Glutamatergic neuron (in vitro differentiated cells): Measurements from ENCODE around the gene TBC1D3B. TPM values are rescaled to one million over a fixed set of nuclear protein-coding genes. Genes with fewer than 3 reads are reported as not detected.
"Not testable (repeated sequence)": the region's sequence is repeated elsewhere in the genome, so short reads cannot be mapped to it uniquely, and the experiment has no call there.

Experiments
- DNase-seq: peaks from one replicate; pipeline ENCODE4 v3.0.0; 2022
- H3K27ac Mint-ChIP-seq: one replicate; pipeline ENCODE4 v1.8.0; 2020; ENCODE audit warnings: mild to moderate bottlenecking, mixed read lengths, inconsistent platforms; ENCODE audit not compliant: unreplicated experiment
- H3K27me3 Mint-ChIP-seq: one replicate; pipeline ENCODE4 v1.8.0; 2020; ENCODE audit warnings: mild to moderate bottlenecking, moderate library complexity, mixed read lengths, inconsistent platforms; ENCODE audit not compliant: unreplicated experiment
- H3K36me3 Mint-ChIP-seq: one replicate; pipeline ENCODE4 v1.8.0; 2020; ENCODE audit warnings: mild to moderate bottlenecking, mixed read lengths, inconsistent platforms; ENCODE audit not compliant: unreplicated experiment
- H3K4me1 Mint-ChIP-seq: one replicate; pipeline ENCODE4 v1.8.0; 2020; ENCODE audit warnings: mild to moderate bottlenecking, low read depth, mixed read lengths, inconsistent platforms; ENCODE audit not compliant: unreplicated experiment
- H3K4me3 Mint-ChIP-seq: one replicate; pipeline ENCODE4 v1.8.0; 2020; ENCODE audit warnings: mild to moderate bottlenecking, mixed read lengths, inconsistent platforms; ENCODE audit not compliant: unreplicated experiment
- H3K9me3 Mint-ChIP-seq: one replicate; pipeline ENCODE4 v1.8.0; 2020; ENCODE audit warnings: mild to moderate bottlenecking, moderate library complexity, mixed read lengths, inconsistent platforms; ENCODE audit not compliant: unreplicated experiment
- total RNA-seq: library from RNA; stranded (reverse); fragmentation: NEBNext Ultra II Directional; extraction: Animal tissue kit (Norgen Biotek cat#: 25700); gene quantifications from one replicate; pipeline ENCODE4 v1.2.1, GENCODE V29; 2021; ENCODE audit not compliant: unreplicated experiment
- TF ChIP-seq, protein P1 (sequence below): fragments of 200-600 bp; sonication (generic); IDR thresholded peaks from one replicate; pipeline ENCODE4 v1.5.0; 2021; ENCODE audit not compliant: partially characterized antibody, unreplicated experiment

TBC1D3B gene
- total RNA-seq, 1 donor from 2014 or later = 37.3 TPM

DNA sequence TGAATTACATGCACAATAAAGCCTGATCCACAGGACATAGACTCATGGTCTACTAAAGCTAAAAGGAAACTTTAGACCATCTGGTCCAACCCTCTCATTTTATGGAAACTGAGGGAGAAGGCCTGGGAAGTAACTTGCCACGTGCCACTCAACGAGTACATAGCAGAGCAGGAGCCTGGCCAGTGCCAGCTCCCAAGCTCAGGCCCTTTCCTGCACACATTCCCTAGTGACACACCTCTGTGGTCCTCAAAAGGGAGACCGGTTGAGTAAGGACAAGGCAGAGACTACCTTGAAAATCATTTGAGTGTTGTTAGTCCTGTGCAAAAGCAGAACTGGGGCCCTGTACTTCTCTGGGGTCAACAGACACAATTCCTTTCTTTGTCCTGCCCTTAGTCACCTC, 37.3 kb upstream of the TBC1D3B start:
- Mint-ChIP-seq H3K9me3 (peaks cover 5% of the 10 kb centered on the region), H3K36me3 (peaks cover 9% of the 10 kb centered on the region), H3K27ac (no peak overlapping the region), H3K27me3 (no peaks in the 10 kb centered on the region), H3K4me1 (no peaks in the 10 kb centered on the region), H3K4me3 (no peak overlapping the region)
- no peak for DNase-seq
- TF ChIP-seq, protein P1, sequence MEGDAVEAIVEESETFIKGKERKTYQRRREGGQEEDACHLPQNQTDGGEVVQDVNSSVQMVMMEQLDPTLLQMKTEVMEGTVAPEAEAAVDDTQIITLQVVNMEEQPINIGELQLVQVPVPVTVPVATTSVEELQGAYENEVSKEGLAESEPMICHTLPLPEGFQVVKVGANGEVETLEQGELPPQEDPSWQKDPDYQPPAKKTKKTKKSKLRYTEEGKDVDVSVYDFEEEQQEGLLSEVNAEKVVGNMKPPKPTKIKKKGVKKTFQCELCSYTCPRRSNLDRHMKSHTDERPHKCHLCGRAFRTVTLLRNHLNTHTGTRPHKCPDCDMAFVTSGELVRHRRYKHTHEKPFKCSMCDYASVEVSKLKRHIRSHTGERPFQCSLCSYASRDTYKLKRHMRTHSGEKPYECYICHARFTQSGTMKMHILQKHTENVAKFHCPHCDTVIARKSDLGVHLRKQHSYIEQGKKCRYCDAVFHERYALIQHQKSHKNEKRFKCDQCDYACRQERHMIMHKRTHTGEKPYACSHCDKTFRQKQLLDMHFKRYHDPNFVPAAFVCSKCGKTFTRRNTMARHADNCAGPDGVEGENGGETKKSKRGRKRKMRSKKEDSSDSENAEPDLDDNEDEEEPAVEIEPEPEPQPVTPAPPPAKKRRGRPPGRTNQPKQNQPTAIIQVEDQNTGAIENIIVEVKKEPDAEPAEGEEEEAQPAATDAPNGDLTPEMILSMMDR = no peak

DNA sequence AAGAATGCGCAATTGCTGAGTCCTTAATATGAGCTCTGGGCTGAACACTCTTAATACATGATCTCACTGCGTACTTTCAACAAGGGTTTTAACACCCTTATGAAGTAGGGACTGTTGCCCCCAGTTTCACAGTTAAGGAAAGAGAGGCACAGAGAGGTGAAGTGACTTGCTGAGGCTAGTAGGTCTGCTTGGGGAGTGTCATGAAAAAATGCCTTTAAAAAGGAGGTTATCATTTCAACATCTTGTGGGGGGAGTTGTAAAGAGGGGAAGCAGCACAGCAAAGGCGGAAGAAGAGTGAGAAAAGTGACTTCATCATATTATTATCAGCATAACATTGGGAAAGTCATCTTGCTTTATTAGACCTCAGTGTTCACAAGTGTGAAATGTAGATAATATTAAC, 36.5 kb upstream of the TBC1D3B start:
- DNase-seq = no peak
- H3K4me3 Mint-ChIP-seq = no peak overlapping the region
- no peak overlapping the region for H3K27ac Mint-ChIP-seq
- H3K4me1 Mint-ChIP-seq = no peaks in the 10 kb centered on the region
- TF ChIP-seq, protein P1 = no peak
- H3K36me3 Mint-ChIP-seq = peaks cover 3% of the 10 kb centered on the region
- H3K9me3 Mint-ChIP-seq = peaks cover 2% of the 10 kb centered on the region
- H3K27me3 Mint-ChIP-seq = no peaks in the 10 kb centered on the region

DNA sequence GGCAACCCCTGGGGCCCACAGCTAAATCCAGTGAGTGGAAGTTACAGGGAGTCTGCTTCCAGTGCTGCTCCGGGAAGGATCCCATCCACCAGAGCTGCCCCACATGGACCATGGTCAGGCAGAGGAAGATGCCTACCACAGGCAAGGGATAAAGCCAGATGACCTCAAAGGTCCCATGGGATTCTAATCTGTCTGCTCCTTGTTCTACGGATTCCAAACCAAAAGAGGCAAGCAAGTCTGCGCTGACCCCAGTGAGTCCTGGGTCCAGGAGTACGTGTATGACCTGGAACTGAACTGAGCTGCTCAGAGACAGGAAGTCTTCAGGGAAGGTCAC, 35.8 kb upstream of the TBC1D3B start:
- Mint-ChIP-seq H3K27me3 (no peaks in the 10 kb centered on the region), H3K36me3 (no peaks in the 10 kb centered on the region), H3K4me1 (peaks cover 3% of the 10 kb centered on the region), H3K9me3 (no peaks in the 10 kb centered on the region), H3K27ac (no peak overlapping the region), H3K4me3 (no peak overlapping the region)
- TF ChIP-seq, protein P1 = no peak
- DNase-seq = no peak

DNA sequence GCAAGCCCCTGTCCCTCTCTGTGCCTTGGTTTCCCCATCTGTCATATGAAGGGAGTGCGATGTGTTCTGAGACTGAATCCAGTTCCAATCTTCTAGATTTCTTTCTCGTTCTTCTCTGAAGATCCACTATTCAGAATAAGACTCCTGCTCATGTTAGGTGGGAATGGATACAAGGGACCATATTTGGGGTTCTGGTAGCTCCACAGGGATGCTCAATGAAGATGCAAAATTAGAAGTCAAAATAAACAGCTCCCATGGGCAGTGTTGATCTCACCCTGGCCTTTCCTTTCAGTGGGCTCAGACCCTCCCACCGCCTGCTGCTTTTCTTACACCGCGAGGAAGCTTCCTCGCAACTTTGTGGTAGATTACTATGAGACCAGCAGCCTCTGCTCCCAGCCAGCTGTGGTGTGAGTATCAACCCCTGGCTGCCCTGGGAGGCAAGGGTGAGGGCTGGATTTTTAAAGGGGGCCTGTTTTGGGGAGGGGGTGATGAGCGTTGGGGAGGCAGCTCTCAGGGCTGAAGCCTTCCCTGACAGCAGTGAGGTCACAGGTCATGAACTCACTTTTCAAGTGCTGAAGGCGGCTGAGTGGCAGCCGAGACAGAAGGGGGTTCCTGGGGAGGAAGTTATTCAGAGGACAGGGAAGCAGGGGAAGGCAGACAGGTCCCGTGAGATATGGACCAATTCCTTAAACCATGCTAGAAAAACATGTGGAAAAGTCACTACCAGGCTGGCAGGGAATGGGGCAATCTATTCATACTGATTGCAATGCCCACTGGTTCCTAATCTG, 35.2 kb upstream of the TBC1D3B start:
- not testable (repeated sequence) for H3K27me3 Mint-ChIP-seq, H3K4me3 Mint-ChIP-seq, H3K27ac Mint-ChIP-seq, H3K4me1 Mint-ChIP-seq, H3K9me3 Mint-ChIP-seq, H3K36me3 Mint-ChIP-seq, DNase-seq

DNA sequence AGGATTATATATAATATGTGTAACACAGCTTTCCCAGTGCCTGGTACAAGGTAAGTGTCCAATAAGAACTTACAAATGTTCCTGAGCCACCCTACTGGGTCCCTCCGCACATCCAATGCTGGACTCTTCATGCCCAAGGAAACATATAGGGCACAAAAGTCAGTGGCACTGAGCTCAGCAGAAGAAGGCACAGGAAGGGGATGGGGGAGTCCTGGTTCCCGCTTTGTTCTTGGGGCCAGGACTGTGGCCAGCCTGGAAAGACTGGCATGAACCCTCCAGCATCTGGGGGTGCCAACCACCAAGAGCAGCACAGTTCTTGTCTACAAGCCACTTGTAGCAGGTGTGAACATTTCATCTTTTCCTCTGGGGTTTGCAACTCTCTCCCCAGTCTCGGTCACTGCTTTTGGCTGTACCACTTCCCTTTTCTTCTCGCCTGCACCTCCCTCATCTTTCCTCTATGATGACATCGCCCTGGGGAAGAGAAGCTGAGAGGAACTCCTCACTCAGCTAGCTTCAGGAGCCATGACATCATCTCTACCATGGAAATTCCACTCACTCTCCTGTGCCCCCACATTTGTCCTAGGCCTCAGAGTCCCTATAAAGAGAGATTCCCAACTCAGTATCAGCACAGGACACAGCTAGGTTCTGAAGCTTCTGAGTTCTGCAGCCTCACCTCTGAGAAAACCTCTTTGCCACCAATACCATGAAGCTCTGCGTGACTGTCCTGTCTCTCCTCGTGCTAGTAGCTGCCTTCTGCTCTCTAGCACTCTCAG, 34.2 kb upstream of the TBC1D3B start, which contains the start of gene CCL4L2:
CCL4L2 (plus strand) TSS at position 625 of the 773 bp plus-strand sequence.
- not testable (repeated sequence) for H3K9me3 Mint-ChIP-seq, DNase-seq, H3K4me1 Mint-ChIP-seq, H3K36me3 Mint-ChIP-seq, H3K27ac Mint-ChIP-seq, H3K4me3 Mint-ChIP-seq, H3K27me3 Mint-ChIP-seq

DNA sequence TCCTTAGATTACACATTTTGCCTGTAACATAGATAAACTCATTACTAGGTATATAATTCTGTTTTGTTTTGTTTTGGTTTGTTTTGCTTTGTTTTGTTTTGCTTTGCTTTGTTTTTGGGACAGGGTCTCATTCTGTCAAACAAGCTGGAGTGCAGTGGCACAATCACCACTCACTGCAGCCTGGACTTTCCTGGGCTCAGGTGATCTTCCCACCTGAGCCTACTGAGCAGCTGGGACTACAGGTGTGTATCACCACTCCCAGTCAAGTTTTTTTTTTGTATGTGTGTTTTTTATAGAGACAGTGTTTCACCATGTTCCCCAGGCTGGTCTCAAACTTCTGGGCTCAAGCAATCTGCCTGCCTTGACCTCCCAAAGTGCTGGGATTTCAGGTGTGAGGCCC, 33.1 kb upstream of the TBC1D3B start:
- TF ChIP-seq, protein P1 = no peak
- no peaks in the 10 kb centered on the region for H3K27me3 Mint-ChIP-seq
- no peak overlapping the region for H3K27ac Mint-ChIP-seq
- peaks cover 5% of the 10 kb centered on the region for H3K4me1 Mint-ChIP-seq
- no peaks in the 10 kb centered on the region for H3K9me3 Mint-ChIP-seq
- DNase-seq = no peak
- H3K36me3 Mint-ChIP-seq = no peaks in the 10 kb centered on the region
- no peak overlapping the region for H3K4me3 Mint-ChIP-seq

DNA sequence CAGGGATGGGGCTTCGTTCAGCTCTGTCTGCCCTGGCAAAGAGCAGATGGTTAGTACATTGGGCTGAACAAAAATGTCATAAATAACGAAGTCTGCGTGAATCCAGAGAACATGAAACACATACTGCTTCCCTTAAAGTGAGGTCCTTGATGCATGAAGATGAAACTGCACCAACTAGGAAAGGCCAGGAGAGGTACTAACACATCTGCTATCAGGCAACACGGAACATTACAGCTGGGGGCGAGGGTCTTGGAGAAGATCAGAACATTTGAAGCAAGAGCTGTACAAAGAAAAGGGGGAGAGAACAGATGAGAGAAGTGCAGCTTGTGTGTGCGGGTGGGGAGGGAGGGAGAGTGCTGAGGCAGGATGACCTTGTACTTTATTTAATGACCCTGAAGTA, 30.9 kb upstream of the TBC1D3B start:
- not testable (repeated sequence) for H3K9me3 Mint-ChIP-seq, H3K36me3 Mint-ChIP-seq, DNase-seq

DNA sequence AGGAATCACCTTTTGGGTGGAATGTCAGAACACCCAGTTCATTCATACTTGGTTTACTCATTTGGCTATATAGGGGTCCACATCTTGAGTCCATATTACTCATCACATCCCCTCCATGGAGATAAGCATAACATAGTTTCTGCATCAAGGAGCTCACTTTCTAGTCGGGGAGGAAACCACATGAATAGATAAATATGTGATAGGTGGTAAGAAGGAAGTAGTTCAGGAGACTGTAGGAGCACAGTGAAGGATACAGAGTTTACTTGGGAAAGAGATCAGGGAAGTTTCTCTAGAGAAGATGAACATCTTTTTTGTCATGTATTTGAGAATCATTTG, 30.0 kb upstream of the TBC1D3B start:
- not testable (repeated sequence) for DNase-seq, H3K4me1 Mint-ChIP-seq, H3K9me3 Mint-ChIP-seq, H3K27me3 Mint-ChIP-seq, H3K4me3 Mint-ChIP-seq, H3K27ac Mint-ChIP-seq, H3K36me3 Mint-ChIP-seq

More for the DNA sequence above, 30.9 kb upstream of the TBC1D3B start:
- not testable (repeated sequence) for H3K4me3 Mint-ChIP-seq, H3K27ac Mint-ChIP-seq, H3K27me3 Mint-ChIP-seq, H3K4me1 Mint-ChIP-seq
